Activated naive CD4-positive, alpha-beta T cell treated with anti-CD3 and anti-CD28 coated beads, Interleukin-2, amount 50 U/mL, for 72 hours (primary cell): ENCODE results near the gene MOB3C. TPM values are rescaled to one million over a fixed set of nuclear protein-coding genes. Genes with fewer than 3 reads are reported as not detected.

ENCODE experiments used
- ATAC-seq, 2 donors: fragments of 150-1000 bp; cut with Tn5 transposase; 2 replicates each; pipeline ENCODE4 v1.10.0; 2021; ENCODE audit warnings: mild to moderate bottlenecking in 2 of 2, moderate library complexity in 2 of 2
- DNase-seq, 2 donors: peaks; one replicate each; pipeline ENCODE4 v3.0.0; 2021 to 2022; ENCODE audit warnings: low spot score in 2 of 2
- H3K27ac Mint-ChIP-seq, 2 donors: one replicate each; pipeline ENCODE4 v1.8.0; 2022; ENCODE audit warnings: mild to moderate bottlenecking in 2 of 2, mixed read lengths in 2 of 2
- H3K36me3 Mint-ChIP-seq, 2 donors: one replicate each; pipeline ENCODE4 v1.8.0; 2022; ENCODE audit warnings: mixed read lengths in 2 of 2
- H3K9me3 Mint-ChIP-seq, 2 donors: one replicate each; pipeline ENCODE4 v1.8.0; 2022; ENCODE audit warnings: mixed read lengths in 2 of 2
- total RNA-seq, 2 donors: library from RNA; stranded (reverse); gene quantifications; one replicate each; pipeline ENCODE4 v1.2.3, GENCODE V29; 2022

Gene MOB3C
- total RNA-seq, 2 donors from 2014 or later = 11.1 to 12.8 TPM

DNA sequence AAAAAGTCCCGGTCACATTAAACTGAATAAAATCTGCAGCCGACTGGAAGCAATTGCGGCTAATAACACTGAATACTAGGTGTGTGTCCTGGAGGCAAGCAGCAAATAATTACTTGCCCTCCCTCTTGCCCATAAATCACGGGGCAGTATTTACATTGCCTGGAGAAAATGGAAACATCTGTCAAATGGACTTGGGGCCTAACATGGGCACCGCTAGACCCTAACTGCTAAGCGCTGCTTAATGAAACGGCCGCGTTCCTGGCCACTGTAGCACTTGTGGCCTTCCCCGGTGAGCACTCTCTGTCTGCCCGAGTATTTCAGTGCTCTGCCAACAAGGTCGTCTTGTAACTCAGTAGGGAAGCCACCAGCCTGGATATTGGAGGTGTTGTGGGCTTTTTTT is 41.3 kb downstream of the MOB3C start:
- Mint-ChIP-seq H3K27ac (peak overlapping the region in 1 of 2 donors; percentile 77), H3K36me3 (peaks cover 0 to 11% of the 10 kb centered on the region in 2 donors), H3K9me3 (no peaks in the 10 kb centered on the region)
- ATAC-seq (no peak), DNase-seq (no peak)

DNA sequence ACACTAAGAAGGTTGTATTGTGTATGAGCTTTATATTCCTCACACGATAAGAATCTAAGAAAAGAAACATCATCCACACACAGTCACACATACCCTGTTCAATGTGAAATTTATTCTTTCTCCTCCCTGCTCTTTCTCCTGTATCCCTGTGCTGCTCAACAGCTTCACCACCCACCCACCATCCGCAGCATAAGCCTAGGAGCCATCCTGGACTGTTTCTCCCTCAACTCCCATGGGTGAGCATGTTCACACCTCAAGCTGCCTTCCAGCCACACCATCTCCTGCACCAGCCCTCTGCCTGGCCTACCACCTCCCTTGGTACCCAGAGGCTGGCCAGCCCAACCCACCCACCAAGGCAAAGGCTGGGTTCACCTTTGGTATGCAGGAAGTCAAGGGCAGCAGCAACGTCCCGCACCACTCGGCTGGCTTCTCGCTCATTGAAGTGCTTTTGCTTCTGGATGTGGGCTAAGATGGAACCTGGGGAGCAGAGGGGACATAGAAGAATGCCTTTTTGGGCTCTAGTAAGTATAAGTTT is 44.9 kb downstream of the MOB3C start:
- peaks cover 0 to 6% of the 10 kb centered on the region in 2 donors for H3K36me3 Mint-ChIP-seq
- no peaks in the 10 kb centered on the region for H3K9me3 Mint-ChIP-seq
- no peak for ATAC-seq
- DNase-seq = no peak
- peak overlapping the region in 1 of 2 donors; percentile 24 for H3K27ac Mint-ChIP-seq

DNA sequence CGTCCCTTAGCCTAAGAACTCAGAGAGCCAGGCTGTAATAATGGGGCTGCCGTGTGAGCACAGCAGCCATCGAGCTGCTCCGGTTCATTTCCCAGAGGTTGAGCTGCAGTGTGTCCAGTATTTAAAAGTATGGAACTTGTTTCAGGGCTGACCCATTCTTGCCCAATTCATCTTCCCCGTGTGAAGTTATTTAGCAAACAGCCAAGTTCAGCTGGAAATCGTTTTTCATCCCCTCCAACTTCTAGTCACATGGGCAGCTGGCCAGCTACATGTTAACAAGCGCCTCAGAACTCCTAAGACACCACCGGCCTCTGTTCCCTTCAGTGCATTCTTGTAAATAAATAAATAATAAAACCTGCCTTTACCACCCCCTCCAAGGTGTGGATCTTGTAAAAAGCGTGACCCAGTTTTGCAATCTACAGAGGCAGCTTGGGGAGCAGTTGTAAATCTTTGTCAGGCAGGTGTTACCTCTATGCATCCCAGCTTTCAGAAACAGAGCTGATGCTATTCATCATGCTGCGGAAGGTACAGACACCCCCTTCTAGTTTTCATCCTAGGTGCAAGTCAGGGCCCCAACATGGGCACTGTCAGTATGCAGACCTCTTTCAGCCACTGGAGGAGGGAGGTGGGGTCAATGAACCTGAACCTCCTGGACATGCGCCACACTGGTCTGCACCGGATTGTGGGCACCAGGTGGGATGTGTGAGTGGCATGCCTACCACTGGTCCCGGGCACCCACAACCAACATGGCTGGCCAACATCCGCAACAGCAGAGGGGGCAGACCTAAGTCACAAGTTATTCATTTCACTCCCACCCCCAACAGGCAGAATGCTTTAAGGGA is 46.5 kb downstream of the MOB3C start:
- H3K9me3 Mint-ChIP-seq = no peaks in the 10 kb centered on the region
- peaks cover 0 to 6% of the 10 kb centered on the region in 2 donors for H3K36me3 Mint-ChIP-seq
- ATAC-seq (no peak), DNase-seq (no peak)
- peak overlapping the region in 1 of 2 donors; percentile 25 for H3K27ac Mint-ChIP-seq

GRCh38 chr1:46569116-46569515 is 47.5 kb downstream of the MOB3C start:
- no peak overlapping the region for H3K27ac Mint-ChIP-seq
- peaks cover 0 to 6% of the 10 kb centered on the region in 2 donors for H3K36me3 Mint-ChIP-seq
- H3K9me3 Mint-ChIP-seq = no peaks in the 10 kb centered on the region
- no peak for ATAC-seq
- DNase-seq = no peak

GRCh38 chr1:46568461-46568891 is 48.1 kb downstream of the MOB3C start:
- no peak for ATAC-seq
- Mint-ChIP-seq H3K27ac (no peak overlapping the region), H3K36me3 (peaks cover 0 to 6% of the 10 kb centered on the region in 2 donors), H3K9me3 (no peaks in the 10 kb centered on the region)
- DNase-seq = no peak

GRCh38 chr1:46563341-46563740 is 53.3 kb downstream of the MOB3C start:
- Mint-ChIP-seq H3K36me3 (peaks cover 0 to 5% of the 10 kb centered on the region in 2 donors), H3K27ac (no peak overlapping the region), H3K9me3 (no peaks in the 10 kb centered on the region)
- ATAC-seq = no peak
- no peak for DNase-seq

DNA sequence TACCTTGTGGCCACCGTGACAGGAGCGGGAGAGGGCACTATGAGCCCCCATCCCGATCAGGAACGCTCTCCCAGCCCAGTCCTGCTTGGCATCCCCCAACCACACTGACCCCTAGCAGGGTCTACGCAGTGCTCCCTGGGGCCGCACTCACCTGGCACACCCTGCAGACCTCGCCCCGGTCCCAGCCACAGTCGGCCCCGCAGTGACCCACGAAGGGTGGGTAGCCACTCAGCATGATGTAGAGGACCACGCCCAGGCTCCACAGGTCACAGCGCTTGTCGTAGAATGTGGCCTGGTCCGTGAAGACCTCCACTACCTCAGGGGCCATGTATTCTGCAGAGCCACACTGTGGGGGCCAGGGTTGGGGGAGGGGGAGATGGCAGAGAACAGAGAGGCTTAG is 54.1 kb downstream of the MOB3C start:
- Mint-ChIP-seq H3K36me3 (no peaks in the 10 kb centered on the region), H3K9me3 (no peaks in the 10 kb centered on the region), H3K27ac (no peak overlapping the region)
- no peak for DNase-seq
- no peak for ATAC-seq

- ATAC-seq = no peak
Measured at GRCh38 chr1:46558966-46559365, 57.6 kb downstream of the MOB3C start.

DNA sequence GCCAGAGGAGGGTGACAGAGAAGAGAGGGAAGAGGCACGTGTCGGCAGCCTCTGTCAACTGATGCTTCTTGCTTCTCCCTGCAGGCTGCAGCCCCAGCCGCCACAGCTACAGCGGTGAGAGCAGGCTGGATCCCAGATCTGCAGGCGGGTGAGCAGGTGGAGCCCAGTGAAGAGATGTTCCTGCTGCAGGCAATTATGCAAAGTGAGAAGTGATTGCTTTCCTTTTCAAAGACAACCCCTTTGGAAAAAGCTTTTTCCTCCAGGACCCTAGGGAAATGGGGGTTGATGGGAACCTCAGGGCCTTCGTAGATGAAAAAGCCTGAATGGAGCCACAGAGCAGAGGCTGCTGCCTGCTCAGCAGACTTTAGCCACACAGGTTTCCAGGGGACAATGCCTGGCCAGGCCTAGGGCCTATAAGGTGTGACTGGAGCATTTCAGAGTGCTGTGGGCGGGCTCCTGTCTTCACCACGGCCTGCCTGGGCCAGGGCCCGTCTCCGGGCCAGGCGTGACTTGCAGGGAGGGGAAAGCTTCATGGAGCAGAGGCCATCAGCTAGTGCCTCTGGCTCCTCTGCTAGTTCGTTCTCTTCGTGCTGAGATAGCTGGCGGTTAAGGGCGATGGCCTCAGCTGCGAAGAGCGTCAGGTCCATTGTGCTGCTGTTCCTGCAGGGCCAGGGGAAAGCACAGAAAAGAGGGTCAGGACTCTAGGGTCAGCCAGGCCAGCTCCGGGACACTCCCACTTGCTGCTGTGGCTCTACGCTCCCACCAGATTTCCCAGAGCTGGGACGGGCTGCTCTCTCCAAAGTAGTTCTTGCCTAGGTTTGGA is 58.3 kb downstream of the MOB3C start:
- DNase-seq (peak in 1 of 2 donors; percentile 35), ATAC-seq (no peak)
- H3K27ac Mint-ChIP-seq = peak overlapping the region; percentile 53 to 62
- no peaks in the 10 kb centered on the region for H3K36me3 Mint-ChIP-seq
- H3K9me3 Mint-ChIP-seq = no peaks in the 10 kb centered on the region

More at GRCh38 chr1:46558966-46559365, 57.6 kb downstream of the MOB3C start:
- no peaks in the 10 kb centered on the region for H3K36me3 Mint-ChIP-seq
- H3K27ac Mint-ChIP-seq = no peak overlapping the region
- peak in 1 of 2 donors; percentile 31 for DNase-seq
- no peaks in the 10 kb centered on the region for H3K9me3 Mint-ChIP-seq

Other genes starting within 250 kb of the MOB3C start
- gene FAAH, start 222.5 kb downstream of the MOB3C start, total RNA-seq = 1 to 10 TPM; 5.5 to 5.7 TPM
- gene DMBX1, start 127.0 kb downstream of the MOB3C start, total RNA-seq = under 1 TPM; 0.09 to 0.54 TPM
- gene KNCN, start 65.2 kb downstream of the MOB3C start, total RNA-seq = not detected
- gene MKNK1, start 12.5 kb downstream of the MOB3C start, total RNA-seq = 10 to 100 TPM; 37.3 to 48.7 TPM
- 10 to 100 TPM; 36.2 to 50.2 TPM for gene ATPAF1, start 51.6 kb upstream of the MOB3C start, total RNA-seq
- under 1 TPM in 1 of 2 donors, not detected in 1; 0.55 TPM for gene TEX38, start 55.0 kb upstream of the MOB3C start, total RNA-seq
- 10 to 100 TPM; 41.4 to 45.1 TPM for gene EFCAB14, start 102.3 kb upstream of the MOB3C start, total RNA-seq
- gene CYP4B1, start 182.2 kb upstream of the MOB3C start, total RNA-seq = not detected